Neural cell (in vitro differentiated cells): Measurements from ENCODE around the gene UBAP2. TPM values are rescaled to one million over a fixed set of nuclear protein-coding genes. Genes with fewer than 3 reads are reported as not detected.

ENCODE experiments used
- H2AFZ ChIP-seq: fragments of 200-600, 300-800 bp; sonication (generic), shearing (Covaris generic); 2 replicates; pipeline ENCODE4 v1.6.0; 2014; ENCODE audit warnings: low read depth, mild to moderate bottlenecking, antibody characterized with exemption, low read length, moderate library complexity
- H3F3A ChIP-seq: fragments of 200-600 bp; shearing (Covaris generic); 2 replicates; pipeline ENCODE4 v1.6.1; 2016; ENCODE audit warnings: mild to moderate bottlenecking, moderate library complexity, mixed read lengths, antibody characterized with exemption, low read length; ENCODE audit not compliant: insufficient read depth, poor library complexity, severe bottlenecking
- H3K27ac ChIP-seq: fragments of 200-600, 300-800 bp; sonication (generic), shearing (Covaris generic); 2 replicates; pipeline ENCODE4 v1.5.1; 2014; ENCODE audit warnings: mild to moderate bottlenecking, low read length, moderate library complexity
- H3K27me3 ChIP-seq: fragments of 300-800, 200-600 bp; sonication (generic), shearing (Covaris generic); 2 replicates; pipeline ENCODE4 v1.6.0; 2014; ENCODE audit warnings: mild to moderate bottlenecking, low read depth, low read length, moderate library complexity; ENCODE audit not compliant: insufficient read depth
- H3K36me3 ChIP-seq: fragments of 300-800, 200-600 bp; sonication (generic), shearing (Covaris generic); 2 replicates; pipeline ENCODE4 v1.5.1; 2014; ENCODE audit warnings: mild to moderate bottlenecking, antibody characterized with exemption, low read length, moderate library complexity; ENCODE audit not compliant: insufficient read depth
- H3K4me2 ChIP-seq: fragments of 300-800, 200-600 bp; sonication (generic), shearing (Covaris generic); 2 replicates; pipeline ENCODE4 v1.6.0; 2014; ENCODE audit warnings: mild to moderate bottlenecking, low read length
- H3K4me3 ChIP-seq: fragments of 300-800, 200-600 bp; sonication (generic), shearing (Covaris generic); 2 replicates; pipeline ENCODE4 v1.5.1; 2014; ENCODE audit warnings: mild to moderate bottlenecking, low read length, moderate library complexity
- H3K79me2 ChIP-seq: fragments of 200-600 bp; shearing (Covaris generic); replicated peaks from 2 replicates; pipeline ENCODE4 v1.6.0; 2014; ENCODE audit warnings: mild to moderate bottlenecking, low read length, moderate library complexity; ENCODE audit not compliant: insufficient read depth
- H3K9ac ChIP-seq: fragments of 300-800, 200-600 bp; sonication (generic), shearing (Covaris generic); 2 replicates; pipeline ENCODE4 v1.6.1; 2016; ENCODE audit warnings: mild to moderate bottlenecking, low read length, mixed read lengths
- H3K9me2 ChIP-seq: fragments of 200-600 bp; shearing (Covaris generic); 2 replicates; pipeline ENCODE4 v1.6.1; 2016; ENCODE audit warnings: mild to moderate bottlenecking, low read length, mixed read lengths; ENCODE audit not compliant: insufficient read depth
- H3K9me3 ChIP-seq: fragments of 200-600, 300-800 bp; sonication (generic), shearing (Covaris generic); 2 replicates; pipeline ENCODE4 v1.6.1; 2016; ENCODE audit warnings: mild to moderate bottlenecking, mixed run types, low read length, moderate library complexity, mixed read lengths
- H4K20me1 ChIP-seq: fragments of 200-600 bp; shearing (Covaris generic); 2 replicates; pipeline ENCODE4 v1.6.1; 2016; ENCODE audit warnings: mild to moderate bottlenecking, mixed run types; ENCODE audit not compliant: insufficient read depth
- CTCF ChIP-seq: fragments of 450-650 bp; IDR thresholded peaks from 2 replicates; pipeline ENCODE4 v1.5.1; 2014; ENCODE audit warnings: antibody characterized with exemption, mild to moderate bottlenecking, moderate library complexity; ENCODE audit not compliant: poor library complexity, severe bottlenecking
- EP300 ChIP-seq: fragments of 450-650 bp; conservative IDR thresholded peaks from 2 replicates; pipeline ENCODE4 v1.6.1; 2014; ENCODE audit warnings: antibody characterized with exemption, mild to moderate bottlenecking, moderate library complexity; ENCODE audit not compliant: poor library complexity, severe bottlenecking
- EZH2 ChIP-seq: fragments of 200-600, 300-800 bp; shearing (Covaris generic), sonication (generic); IDR thresholded peaks from 2 replicates; pipeline ENCODE4 v1.6.1; 2014; ENCODE audit warnings: antibody characterized with exemption, low read length, borderline replicate concordance, mild to moderate bottlenecking; ENCODE audit not compliant: insufficient read depth, poor library complexity, severe bottlenecking
- MXI1 ChIP-seq: fragments of 450-650 bp; conservative IDR thresholded peaks from 2 replicates; pipeline ENCODE4 v1.6.1; 2014; ENCODE audit warnings: antibody characterized with exemption, mild to moderate bottlenecking; ENCODE audit not compliant: poor library complexity, severe bottlenecking
- POLR2AphosphoS5 ChIP-seq: IDR thresholded peaks from 2 replicates; pipeline ENCODE4 v1.6.1; 2012
- RAD21 ChIP-seq: fragments of 450-650 bp; conservative IDR thresholded peaks from 2 replicates; pipeline ENCODE4 v1.6.1; 2014; ENCODE audit warnings: antibody characterized with exemption, mild to moderate bottlenecking, moderate library complexity
- REST ChIP-seq: IDR thresholded peaks from 2 replicates; pipeline ENCODE4 v1.6.1; 2012; ENCODE audit warnings: borderline replicate concordance
- SMC3 ChIP-seq: fragments of 450-650 bp; conservative IDR thresholded peaks from 2 replicates; pipeline ENCODE4 v1.6.1; 2014; ENCODE audit warnings: antibody characterized with exemption, mild to moderate bottlenecking, moderate library complexity; ENCODE audit not compliant: poor library complexity
- TAF1 ChIP-seq: IDR thresholded peaks from 2 replicates; pipeline ENCODE4 v1.6.1; 2012; ENCODE audit warnings: low read depth
- polyA plus RNA-seq: library from polyadenylated mRNA; depleted of rRNA; stranded (reverse); fragments of >200 nt; gene quantifications from 2 replicates; pipeline ENCODE4 v1.2.3, GENCODE V29; 2014

UBAP2 gene
- polyA plus RNA-seq, 1 donor from 2014 or later: 9.2 TPM

GRCh38 chr9:34084562-34084961 lies 35.9 kb upstream of the UBAP2 start:
- no peak overlapping the region for H3K4me3 ChIP-seq
- no peak overlapping the region for H3K9ac ChIP-seq
- H3K27ac ChIP-seq: no peak overlapping the region
- no peaks in the 10 kb centered on the region for H3K9me3 ChIP-seq
- H3K4me2 ChIP-seq: no peak overlapping the region
- no peaks in the 10 kb centered on the region for H3K79me2 ChIP-seq
- H3K27me3 ChIP-seq: no peaks in the 10 kb centered on the region
- H2AFZ ChIP-seq: no peak overlapping the region
- no peaks in the 10 kb centered on the region for H3K36me3 ChIP-seq
- no peaks in the 10 kb centered on the region for H3K9me2 ChIP-seq
- TF ChIP-seq RAD21: no peak
- TF ChIP-seq CTCF: no peak
- TF ChIP-seq MXI1: no peak
- no peak for TF ChIP-seq TAF1
- TF ChIP-seq POLR2AphosphoS5: no peak
- no peak for TF ChIP-seq SMC3
- no peak for TF ChIP-seq EZH2
- TF ChIP-seq REST: no peak
- TF ChIP-seq EP300: no peak
- H3F3A ChIP-seq: no peaks in the 10 kb centered on the region
- no peaks in the 10 kb centered on the region for H4K20me1 ChIP-seq

GRCh38 chr9:34079181-34079580 lies 30.5 kb upstream of the UBAP2 start:
- no peaks in the 10 kb centered on the region for H3K9me2 ChIP-seq
- H3K4me3 ChIP-seq: no peak overlapping the region
- H3K9ac ChIP-seq: no peak overlapping the region
- no peaks in the 10 kb centered on the region for H4K20me1 ChIP-seq
- H3K27ac ChIP-seq: no peak overlapping the region
- no peaks in the 10 kb centered on the region for H3K36me3 ChIP-seq
- no peaks in the 10 kb centered on the region for H3K9me3 ChIP-seq
- no peaks in the 10 kb centered on the region for H3K27me3 ChIP-seq
- H3K4me2 ChIP-seq: no peak overlapping the region
- H3F3A ChIP-seq: no peaks in the 10 kb centered on the region
- H2AFZ ChIP-seq: no peak overlapping the region
- TF ChIP-seq SMC3: no peak
- no peak for TF ChIP-seq POLR2AphosphoS5
- no peak for TF ChIP-seq REST
- no peaks in the 10 kb centered on the region for H3K79me2 ChIP-seq
